Left lung (tissue), 8 donors: ENCODE results near the gene NNAT. TPM values are rescaled to one million over a fixed set of nuclear protein-coding genes. Genes with fewer than 3 reads are reported as not detected.

ENCODE experiments used
- polyA plus RNA-seq, 6 donors: library from polyadenylated mRNA; unstranded; fragments of 120-200 nt; gene quantifications; one replicate each; pipeline ENCODE4 v1.2.1, GENCODE V29; 2013; ENCODE audit not compliant: insufficient read length in 6 of 6
- total RNA-seq, 2 donors: library from RNA; stranded (reverse); fragmentation: NEBNext Ultra II Directional; extraction: Animal tissue kit (Norgen Biotek cat#: 25700); gene quantifications; one replicate each; pipeline ENCODE4 v1.2.1, GENCODE V29; 2021
- donor health status: DM: no; HTN: yes; CAD: no.
- donor health status: DM: no; HTN: no; CAD: no.

NNAT gene
- total and polyA plus RNA-seq, 8 donors, result 0.45 to 65.0 (median 47.1) TPM

Other genes with a start within 250 kb of the NNAT start
- gene MANBAL, start 231.6 kb upstream of the NNAT start, total RNA-seq, result 10 to 100 TPM; 30.6 to 34.6 TPM
- gene MANBAL, start 231.6 kb upstream of the NNAT start, polyA plus RNA-seq, result 10 to 100 TPM; 50.2 to 62.4 (median 56.7) TPM
- 10 to 100 TPM; 37.4 to 53.5 TPM for gene SRC, start 175.1 kb upstream of the NNAT start, total RNA-seq
- gene SRC, start 175.1 kb upstream of the NNAT start, polyA plus RNA-seq, result 10 to 100 TPM; 63.5 to 93.0 (median 77.0) TPM
- 10 to 100 TPM; 65.5 to 67.6 TPM for gene BLCAP, start 6.6 kb downstream of the NNAT start, total RNA-seq
- 10 to 100 TPM; 65.6 to 75.4 (median 68.0) TPM for gene BLCAP, start 6.6 kb downstream of the NNAT start, polyA plus RNA-seq
- gene CTNNBL1, start 172.8 kb downstream of the NNAT start, total RNA-seq, result 10 to 100 TPM; 36.0 to 45.1 TPM
- gene CTNNBL1, start 172.8 kb downstream of the NNAT start, polyA plus RNA-seq, result 10 to 100 TPM; 43.2 to 63.6 (median 50.7) TPM